NCI-H524 (cell line): ENCODE results near the gene HS3ST3B1.
A peak's percentile ranks its signal among the peaks of the same experiment; 100 is the strongest.

Source experiments
- DNase-seq, 2 experiments: peaks; one replicate each; lab custom pipeline; 2025; lab: John Stamatoyannopoulos, UW

Gene HS3ST3B1

GRCh38 chr17:14354807-14355206, 53.9 kb downstream of the HS3ST3B1 start:
- no peak for DNase-seq

- DNase-seq = no peak
These were observed 54.7 kb downstream of the HS3ST3B1 start for GRCh38 chr17:14355556-14355955.

- DNase-seq = peak; percentile 98 to 99
These were observed 58.5 kb downstream of the HS3ST3B1 start for GRCh38 chr17:14359163-14360020.

DNA sequence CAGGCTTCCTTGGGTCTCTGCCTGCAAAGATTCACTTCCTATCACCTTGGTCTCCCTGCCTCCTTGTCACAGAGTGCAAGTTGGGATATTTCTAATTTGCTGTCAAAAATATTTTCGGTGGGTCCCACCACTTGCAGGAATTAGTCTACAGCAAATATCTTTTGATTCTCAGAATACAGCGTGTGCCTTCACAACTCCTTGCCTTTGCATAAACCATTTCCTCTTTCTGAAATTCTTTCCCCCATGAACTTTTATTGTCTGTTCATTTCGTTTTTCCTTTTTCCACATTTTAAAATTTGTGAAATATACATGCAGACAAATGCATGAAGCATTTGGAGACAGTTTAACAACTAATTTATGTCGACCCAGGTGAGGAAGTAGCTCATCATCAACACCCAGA, 60.0 kb downstream of the HS3ST3B1 start:
- no peak for DNase-seq

GRCh38 chr17:14361470-14361869, 60.6 kb downstream of the HS3ST3B1 start:
- no peak for DNase-seq

- no peak for DNase-seq
These were observed 61.1 kb downstream of the HS3ST3B1 start for GRCh38 chr17:14361945-14362508.

- DNase-seq = no peak
These were observed 65.3 kb downstream of the HS3ST3B1 start for GRCh38 chr17:14366199-14366598.

GRCh38 chr17:14372461-14372860, 71.6 kb downstream of the HS3ST3B1 start:
- no peak for DNase-seq

DNA sequence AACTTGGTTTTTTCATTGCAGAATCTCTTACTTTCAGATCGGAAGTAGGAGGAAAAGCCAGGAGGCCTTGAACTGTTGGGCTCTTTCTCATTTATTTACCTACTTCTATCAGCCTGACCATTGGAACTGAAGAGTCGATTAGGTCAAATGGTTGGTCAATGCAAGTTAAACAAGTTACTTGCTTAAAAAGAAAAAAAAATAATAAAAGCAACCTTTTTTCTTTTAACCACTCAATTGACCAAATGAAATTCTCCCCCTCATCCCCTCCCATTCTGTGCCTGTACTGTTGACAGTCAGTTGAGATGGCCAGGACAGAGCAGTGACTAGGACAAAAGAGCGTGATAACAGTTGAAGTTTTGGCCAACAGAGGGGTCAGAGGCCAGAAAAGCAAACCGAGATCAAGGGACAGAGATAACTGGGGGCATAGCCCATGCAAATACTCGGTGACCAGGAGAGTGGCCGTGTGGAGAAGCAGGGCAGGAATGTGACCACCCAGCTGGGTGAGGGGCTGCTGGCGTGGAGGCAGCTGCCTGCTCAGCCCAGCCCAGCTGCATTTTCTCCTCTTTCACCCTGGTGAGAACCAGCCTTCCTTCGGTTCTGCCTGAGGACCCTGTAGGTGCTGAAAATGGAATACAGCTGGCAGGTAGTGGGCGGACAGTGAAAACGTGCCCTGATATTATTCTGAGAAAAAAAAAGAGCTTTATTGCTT, 72.2 kb downstream of the HS3ST3B1 start:
- DNase-seq = no peak

- no peak for DNase-seq
These were observed 72.9 kb downstream of the HS3ST3B1 start for GRCh38 chr17:14373614-14374259.

DNA sequence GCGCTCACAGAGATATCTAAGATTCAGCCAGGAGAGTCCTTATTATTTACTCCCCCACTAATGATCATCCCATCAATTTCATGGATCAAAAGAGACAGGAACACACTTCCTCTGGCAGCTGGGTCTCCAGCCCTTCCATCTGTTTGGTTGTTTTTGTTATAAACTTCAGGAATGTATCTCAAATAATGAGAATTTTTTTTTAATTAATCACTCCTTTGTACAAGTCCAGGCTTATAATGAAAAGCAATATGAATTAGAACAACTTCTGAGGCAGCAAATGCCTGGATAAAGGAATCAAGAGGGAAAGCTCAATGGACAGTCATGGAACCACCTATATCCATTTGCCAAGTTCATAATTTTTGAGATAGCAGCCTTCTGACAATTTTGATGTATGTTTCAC, 73.4 kb downstream of the HS3ST3B1 start:
- no peak for DNase-seq

DNA sequence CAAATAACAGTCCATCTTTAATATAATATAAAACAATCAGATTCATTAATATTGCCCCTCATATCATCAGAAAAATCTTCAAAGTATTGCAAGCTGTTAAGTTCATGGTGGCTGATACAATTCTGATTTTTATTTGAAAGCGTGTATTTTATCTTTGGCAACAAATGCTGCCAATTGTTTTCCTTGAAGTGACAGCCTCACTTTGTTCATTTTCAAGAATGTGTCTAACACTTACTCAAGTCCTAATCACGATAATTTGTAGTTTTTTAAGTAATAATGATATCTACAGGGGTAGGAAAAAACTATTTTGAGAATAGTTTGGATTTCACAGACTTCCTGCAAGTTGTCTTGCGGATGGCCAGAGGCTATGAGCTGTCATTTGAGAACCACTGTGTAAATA, 75.8 kb downstream of the HS3ST3B1 start:
- DNase-seq = no peak

DNA sequence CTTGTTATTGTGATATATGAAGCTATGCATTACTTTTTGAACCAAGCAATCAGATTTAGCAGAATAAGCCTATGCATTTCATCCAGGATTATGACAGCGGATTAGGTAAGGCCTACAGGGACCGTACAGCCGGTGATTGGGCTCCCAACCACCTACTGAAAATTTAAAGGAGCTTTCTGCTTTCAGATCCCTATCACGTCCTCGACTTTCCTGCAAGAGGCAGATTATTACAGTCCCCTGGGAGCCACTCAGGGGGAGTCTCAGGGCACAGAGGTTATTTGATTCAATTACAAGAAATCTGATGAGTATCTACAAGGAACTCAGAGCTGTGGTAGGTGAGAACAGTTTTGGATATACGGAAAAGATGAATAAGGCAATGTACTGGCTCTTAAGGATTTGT, 80.7 kb downstream of the HS3ST3B1 start:
- DNase-seq = peak; percentile 11 to 59

- no peak for DNase-seq
These were observed 86.2 kb downstream of the HS3ST3B1 start for GRCh38 chr17:14387036-14387435.

DNA sequence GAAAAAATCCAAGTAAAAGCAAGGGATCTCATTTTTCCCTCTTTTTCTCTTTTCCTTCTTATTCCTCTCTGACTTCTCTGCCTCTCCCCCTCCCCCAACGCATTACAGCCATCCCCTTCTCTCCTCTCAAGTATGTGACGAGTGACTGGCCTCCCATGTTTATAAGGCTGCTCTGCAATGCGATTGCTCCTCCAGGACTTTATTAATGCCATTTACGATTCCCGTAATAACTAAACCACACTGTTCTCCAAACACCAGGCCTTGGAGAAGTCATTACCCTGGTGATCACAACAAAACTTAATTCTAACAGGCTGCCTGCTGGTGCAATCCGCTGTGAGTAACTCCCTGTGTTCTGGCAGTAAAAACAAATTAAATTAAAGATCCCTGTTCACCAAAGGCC, 88.8 kb downstream of the HS3ST3B1 start:
- no peak for DNase-seq

GRCh38 chr17:14393723-14394122, 92.8 kb downstream of the HS3ST3B1 start:
- DNase-seq = no peak

GRCh38 chr17:14395255-14395654, 94.4 kb downstream of the HS3ST3B1 start:
- DNase-seq = no peak

DNA sequence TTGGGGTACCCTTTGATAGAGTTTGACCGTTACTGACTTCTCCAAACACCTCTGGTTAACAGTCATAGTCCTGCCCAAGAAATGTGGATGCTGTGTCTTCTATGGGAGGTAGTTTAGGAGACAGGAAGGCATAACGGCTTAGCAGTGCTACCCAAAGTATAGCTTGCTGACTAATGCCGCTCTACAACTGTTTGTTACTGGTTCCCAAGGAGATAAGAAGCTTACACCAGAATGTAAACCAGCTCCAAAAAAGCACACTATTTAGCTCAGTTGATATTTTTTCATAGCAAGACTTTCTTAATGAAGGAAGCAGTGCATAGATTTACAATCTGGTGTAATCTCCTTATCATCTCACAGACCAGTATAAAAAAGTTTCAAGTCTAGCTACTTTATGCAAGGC, 95.7 kb downstream of the HS3ST3B1 start:
- no peak for DNase-seq

DNA sequence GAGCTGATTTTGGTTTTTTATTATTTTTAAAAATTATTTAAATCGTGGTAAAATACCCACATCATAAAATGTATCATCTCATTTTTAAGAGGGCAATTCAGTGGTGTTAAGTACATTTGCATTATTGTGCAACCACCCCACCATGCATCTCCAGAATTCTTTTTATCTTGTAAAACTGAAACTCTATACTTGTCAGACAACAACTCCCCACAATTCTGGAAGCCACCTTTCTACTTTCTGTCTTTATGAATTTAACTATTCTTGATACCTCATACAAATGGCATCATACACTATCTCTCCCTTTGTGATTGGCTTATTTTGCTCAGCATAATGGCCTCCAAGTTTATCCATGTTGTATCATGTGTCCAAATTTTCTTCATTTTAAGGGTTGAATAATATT, 97.9 kb downstream of the HS3ST3B1 start:
- DNase-seq = no peak
